Stimulated activated CD8-positive, alpha-beta memory T cell treated with anti-CD3 and anti-CD28 coated beads, Interleukin-12 subunit alpha, Interleukin-12 subunit beta, amount 100 ng/mL, for 24 hours (primary cell): ENCODE measurements around the gene ZNF385C.

Experiments used
- DNase-seq: peaks from one replicate; pipeline ENCODE4 v3.0.0-alpha.2; 2020; ENCODE audit errors: extremely low read depth

ZNF385C gene

GRCh38 chr17:42078396-42079043 lies 19.8 kb downstream of the ZNF385C start:
- DNase-seq, result no peak

GRCh38 chr17:42077755-42078154 lies 20.5 kb downstream of the ZNF385C start:
- DNase-seq, result no peak

DNA sequence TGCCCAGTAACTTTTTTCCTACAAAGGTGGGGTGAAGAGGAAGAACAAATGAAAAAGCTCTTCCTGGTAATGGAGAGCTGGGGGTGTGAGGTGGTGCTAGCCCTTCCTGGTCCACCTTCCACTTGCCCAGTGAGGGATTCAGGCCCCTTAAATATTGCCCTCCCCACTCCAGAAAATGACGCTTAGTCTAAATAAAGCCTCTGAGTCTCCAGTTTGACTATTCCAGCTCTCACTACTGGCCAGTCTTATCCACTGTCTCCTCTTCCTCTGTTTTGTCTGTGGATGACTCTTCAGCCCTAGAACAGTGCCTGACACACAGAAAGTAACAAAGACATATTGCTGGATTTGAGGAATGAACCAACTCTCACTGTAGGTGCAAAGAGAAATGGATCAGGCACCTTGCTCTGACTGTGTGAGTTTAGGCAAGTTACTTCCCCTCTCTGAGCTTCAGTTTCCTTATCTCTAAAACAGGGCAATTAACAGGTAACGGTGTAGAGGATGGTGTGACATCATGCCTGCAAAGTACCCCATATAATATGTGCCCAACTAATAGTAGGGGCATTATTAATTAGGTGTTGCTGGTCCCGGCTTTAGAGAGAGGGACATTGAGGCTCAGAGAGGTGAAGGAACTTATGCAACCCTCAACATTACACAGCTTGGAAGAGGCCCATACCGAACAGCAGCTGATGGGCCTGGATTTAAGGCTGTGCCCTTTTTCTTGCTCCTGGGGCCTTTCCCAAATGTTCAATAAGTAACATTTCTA lies 21.3 kb downstream of the ZNF385C start:
- DNase-seq, result no peak

GRCh38 chr17:42075789-42076188 lies 22.5 kb downstream of the ZNF385C start:
- no peak for DNase-seq

DNA sequence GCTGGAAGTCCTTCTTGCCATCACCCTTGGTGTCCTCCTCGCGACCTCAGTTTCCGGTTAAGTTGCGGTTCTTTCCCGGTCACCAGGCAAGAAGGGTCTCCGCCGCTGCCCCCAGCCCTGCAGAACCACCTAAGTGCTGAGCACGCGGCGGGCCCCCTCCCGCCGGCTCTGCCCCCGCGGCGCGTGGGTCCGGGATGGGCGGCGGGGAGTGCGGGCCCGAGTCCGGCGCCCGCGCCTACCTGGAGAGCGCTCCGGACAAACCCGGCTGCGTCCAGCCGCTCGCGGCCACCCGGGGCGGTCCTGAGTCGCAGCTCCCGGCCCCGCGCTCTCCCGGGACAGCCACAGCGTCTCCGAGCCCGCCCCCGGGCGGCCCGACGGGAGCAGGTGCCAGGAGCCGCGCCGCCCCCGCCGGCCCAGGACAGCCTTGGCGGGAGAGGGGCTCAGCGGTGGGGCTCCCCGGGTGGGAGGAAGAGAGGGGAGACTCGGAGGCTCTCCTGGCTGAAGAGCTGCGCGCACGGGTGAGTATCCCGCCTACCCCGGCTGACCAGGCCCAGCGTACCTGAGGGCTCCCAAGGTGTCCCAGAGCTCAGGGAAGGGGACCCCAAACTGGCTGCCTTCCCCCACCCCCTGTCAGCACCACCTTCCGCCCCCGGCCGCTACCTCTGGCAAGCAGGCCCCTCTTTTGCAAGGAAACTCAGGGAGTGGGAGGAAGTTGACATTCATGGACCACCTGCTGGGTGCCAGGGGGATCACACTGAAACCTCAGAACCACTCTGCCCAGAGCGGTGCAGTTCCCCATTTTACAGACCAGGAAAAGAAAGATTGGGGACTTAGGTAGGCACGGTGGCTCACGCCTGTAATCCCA lies 25.7 kb downstream of the ZNF385C start:
- DNase-seq, result no peak

- DNase-seq, result no peak
Observed at GRCh38 chr17:42071810-42072209, 26.5 kb downstream of the ZNF385C start.

- no peak for DNase-seq
Observed at GRCh38 chr17:42068979-42069378, 29.3 kb downstream of the ZNF385C start.

DNA sequence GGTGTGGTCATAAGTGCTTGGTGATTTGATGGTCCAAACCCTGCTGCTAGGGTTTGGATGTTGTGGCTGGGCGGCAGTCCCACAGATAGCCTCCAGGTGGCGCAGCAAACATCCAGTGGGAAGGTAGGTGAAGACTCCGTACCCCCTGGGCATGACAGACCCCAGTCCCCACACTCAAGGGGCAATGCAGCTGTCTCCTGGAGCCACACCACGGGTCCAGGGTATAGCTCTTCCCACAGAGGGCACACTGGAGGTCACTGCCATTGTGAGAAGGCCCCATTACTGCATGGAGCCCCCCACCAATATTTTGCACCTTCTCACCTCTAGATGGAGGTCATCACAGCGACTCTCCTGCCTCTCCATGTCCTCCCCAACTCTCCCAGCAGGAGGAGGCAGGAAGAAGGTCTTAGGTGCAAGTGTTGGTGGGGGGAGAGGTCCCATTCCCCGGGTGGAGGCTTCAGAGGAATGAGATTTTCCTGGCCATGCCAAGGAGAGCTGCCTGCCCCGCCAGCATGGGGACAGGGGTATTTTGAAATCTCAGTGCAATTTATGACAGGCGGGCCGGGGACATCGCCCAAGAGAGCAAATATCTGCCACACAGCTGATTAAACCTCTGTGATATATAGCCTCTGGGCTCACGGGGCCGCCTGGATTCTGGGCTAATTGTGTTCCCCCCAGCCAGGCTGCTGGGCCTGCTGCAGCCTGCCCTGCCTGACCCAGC lies 30.7 kb downstream of the ZNF385C start:
- DNase-seq, result peak; percentile 31

DNA sequence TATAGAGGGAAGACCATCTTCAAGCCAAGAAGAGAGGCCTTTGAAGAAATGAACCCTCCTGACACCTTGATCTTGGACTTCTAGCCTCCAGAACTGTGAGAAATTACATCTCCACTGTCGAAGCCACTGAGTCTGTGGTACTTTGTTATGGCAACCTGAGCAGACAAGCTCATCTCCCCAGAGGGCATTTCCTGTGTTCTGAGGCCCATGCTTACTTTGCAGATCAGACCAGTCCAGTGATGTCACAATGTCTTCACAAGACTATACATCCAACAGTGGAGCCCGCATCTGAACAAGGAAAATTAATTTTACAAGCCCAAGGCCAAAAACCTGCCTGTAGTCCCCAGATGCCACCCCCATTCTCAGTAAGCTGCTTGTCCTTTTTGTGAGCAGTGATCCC lies 33.1 kb downstream of the ZNF385C start:
- DNase-seq, result no peak

DNA sequence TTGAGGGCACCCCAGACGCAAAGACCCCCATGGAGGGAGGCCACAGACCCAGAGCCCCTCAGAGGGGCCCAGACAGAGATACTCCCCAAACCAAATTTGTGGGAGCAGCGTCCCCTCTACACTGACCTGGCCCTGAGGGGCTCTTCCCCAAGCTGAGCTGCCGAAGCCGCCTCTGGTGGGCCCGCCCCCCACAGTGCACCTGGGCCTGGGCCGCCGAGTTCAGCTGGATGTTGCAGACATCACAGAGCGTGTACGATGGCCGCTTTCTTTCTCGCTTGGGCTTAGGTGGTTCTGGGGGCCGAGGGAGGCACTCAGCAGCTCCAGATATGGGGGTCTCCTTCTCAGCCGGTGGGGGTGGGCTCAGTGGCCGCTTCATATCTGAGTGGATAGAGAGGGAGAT lies 35.6 kb downstream of the ZNF385C start:
- DNase-seq, result no peak

DNA sequence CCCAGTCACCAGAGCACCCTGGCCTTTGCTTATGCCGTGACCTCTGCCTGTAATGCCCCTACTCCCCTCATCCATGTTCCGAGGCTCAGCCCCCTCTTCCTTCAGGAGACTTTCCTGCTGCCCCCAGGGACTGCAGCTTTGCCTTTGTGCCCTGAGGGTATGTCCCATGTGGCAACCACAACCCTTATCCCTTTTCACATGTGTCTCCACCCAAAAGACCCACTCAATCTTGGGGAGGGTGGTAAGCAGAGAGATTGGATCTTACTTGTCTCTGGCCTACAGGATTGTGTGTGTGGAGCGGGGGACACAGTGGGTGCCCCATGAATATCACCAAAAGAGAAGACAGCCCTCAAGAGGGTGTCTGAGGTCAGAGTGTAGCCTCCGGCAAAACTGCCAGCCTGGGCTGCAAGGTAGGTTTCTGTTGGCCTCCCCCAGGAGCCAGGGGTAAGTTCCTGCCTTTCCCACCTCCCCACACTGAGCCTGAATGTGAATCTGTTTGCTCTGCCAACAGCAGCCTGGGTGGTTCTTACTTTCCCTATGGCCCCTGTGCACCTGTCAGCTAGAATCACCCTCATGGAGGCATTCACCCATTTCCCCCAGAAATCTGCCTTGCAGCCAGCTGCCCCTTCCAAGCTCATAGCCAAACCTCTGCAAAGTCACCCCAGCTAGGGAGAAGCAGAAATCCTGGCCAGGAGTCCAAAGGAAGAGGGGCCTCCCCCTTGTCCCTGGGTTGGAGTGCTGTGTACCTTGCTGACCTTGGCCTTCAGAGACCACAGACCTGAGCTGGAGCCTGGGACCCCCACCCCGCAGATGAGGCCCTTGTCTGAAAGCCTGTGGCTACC lies 36.4 kb downstream of the ZNF385C start:
- DNase-seq, result no peak

GRCh38 chr17:42060231-42060630 lies 38.0 kb downstream of the ZNF385C start:
- no peak for DNase-seq

GRCh38 chr17:42059815-42060214 lies 38.5 kb downstream of the ZNF385C start:
- no peak for DNase-seq

DNA sequence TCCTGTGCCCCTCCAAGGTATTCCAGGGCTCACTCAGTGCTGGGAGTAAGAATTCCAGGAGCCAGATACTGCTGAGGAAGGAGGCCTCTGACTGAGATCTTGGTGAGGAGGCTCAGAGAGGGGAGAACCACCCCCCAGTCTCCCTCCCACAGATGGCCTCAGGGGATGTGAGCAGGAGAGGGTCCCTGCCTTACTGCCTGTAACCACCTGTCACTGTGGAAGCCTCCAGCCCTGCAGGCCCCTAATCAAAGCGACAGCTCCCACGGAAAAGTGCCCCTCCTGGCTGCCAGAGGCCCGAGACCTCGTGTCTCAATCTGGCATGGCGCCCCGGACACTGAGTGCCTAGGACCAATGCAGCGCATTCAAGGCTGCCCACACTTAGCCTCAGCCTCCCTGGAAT lies 40.2 kb downstream of the ZNF385C start:
- no peak for DNase-seq

GRCh38 chr17:42056635-42057034 lies 41.6 kb downstream of the ZNF385C start:
- no peak for DNase-seq

DNA sequence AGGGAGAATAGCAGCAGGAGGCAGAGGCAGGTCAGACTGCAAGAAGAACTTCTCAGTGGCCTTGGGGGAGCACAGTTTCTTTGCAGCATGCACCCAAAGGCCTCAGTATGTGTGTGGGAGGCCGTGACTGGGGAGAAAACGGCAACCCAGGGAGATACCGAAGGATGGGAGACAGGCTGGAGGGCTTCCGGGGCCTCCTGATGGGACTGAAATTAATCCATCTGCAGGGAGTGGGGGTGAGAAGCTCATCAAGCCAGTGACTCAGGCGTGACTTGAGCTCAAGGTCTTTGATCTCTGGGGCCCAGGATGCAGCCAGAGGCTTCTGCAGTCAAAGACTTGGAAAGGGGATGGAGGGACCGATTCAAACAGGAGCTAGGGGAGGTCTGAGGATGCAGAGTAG lies 42.8 kb downstream of the ZNF385C start:
- DNase-seq, result no peak

DNA sequence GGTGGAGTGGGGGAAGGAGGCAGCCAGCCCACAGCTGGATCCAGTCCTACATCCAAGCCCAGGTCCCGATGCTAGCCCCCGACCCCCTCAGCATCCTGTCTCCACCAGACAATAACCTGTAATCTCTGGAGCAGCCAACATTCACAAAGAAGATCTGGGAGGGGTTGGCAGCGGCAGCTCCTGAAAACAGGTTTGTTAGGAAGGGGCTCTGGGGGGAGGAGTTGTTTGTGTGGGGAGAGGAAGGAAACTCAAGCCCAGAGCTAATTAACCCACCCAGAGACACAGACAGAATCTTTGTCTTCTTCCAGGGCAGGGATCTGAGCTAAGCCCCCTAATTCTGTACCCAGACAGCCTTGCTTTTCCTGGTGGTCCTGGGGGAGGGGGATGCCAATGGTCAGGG lies 43.2 kb downstream of the ZNF385C start:
- no peak for DNase-seq

DNA sequence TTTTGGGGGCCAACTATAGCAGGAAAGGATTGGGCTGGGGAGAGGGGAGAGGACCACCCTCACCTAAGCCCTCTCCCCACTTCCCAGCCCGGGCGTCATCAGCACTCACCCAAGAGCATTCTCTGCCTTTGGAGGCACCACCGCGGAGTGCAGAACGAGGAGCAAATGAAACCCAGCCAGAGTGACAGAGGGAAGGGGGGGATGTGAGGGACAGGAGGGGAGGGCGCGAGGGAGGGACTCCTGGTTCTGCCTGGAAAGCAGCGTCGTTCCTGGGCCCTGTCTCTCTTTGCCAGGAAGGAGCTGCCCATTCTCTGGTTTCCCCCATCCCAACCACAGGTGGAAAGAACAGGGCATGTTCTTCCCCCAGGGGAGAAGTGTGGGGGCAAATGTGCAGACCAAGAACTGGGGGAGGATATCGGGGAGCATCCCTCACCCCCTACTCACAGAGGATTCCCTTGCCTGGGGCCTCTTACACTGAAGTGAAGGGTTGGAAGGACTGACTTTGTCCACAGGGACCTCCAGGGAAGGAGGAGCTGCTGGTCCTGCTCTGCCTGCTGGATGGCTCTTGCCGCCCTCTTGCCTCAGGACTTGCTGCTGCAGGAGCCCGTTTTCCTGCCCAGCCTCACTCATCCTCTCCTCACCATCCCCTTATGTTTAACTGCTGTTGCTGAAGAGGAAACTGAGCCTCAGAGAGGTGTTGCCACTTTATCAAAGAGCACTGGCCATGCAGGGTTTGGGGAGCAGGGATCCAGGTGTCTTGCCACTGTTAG lies 44.4 kb downstream of the ZNF385C start:
- no peak for DNase-seq

GRCh38 chr17:42052346-42052877 lies 45.9 kb downstream of the ZNF385C start:
- DNase-seq, result no peak

DNA sequence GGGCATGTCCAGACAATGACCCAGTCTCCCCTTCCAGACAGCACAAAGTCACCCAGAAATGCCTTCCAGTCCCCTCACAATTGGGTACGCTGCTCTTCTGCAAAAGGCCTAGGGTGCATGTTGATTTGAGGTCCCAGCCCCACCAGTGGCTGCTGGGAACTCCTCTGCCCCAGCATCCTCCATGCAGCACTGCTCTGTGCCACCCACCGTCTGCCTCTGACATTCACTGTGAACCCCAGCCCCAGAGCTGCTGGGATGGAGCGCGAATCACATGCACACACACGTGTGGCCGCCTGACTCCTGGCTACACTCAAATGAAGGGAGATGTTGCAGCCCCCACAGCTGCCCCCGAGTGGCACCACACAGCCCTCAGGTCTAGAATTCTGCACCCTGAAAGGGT lies 46.6 kb downstream of the ZNF385C start:
- DNase-seq, result no peak
